OCI-LY1 (cell line): ENCODE data around the gene DOCK4.

Experiments
- EZH2 ChIP-seq: fragments of 200-600 bp; sonication (generic), shearing (Covaris generic); IDR thresholded peaks from 2 replicates; pipeline ENCODE4 v1.8.0; 2017; ENCODE audit warnings: borderline replicate concordance, mixed run types, mild to moderate bottlenecking, antibody characterized with exemption, low read length, moderate library complexity, mixed read lengths
- TF ChIP-seq, protein P1 (sequence below): fragments of 200-600 bp; sonication (generic), shearing (Covaris generic); IDR thresholded peaks from 2 replicates; pipeline ENCODE4 v1.5.1; 2017; ENCODE audit warnings: mild to moderate bottlenecking, antibody characterized with exemption, low read length, moderate library complexity, mixed read lengths

DNA sequence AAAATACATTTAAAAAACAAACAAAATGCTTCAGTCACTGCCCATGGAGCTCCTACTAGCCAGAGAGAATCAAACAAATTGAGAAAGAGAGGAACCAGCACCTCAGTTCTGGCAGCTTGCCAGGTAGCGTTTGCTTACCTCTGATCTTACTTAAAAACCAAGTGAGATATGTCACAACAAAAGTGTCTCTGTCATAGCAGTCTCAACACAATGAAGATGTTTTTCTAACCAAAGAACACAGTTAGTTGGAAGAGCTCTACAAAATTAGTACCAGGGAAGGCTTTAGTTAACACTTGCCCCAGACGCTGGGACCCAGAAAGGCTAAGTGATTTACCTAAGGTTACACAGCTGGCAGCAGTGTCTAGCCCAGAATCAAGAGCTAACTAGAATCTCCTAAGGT lies 3.4 kb downstream of the DOCK4 start:
- TF ChIP-seq, protein P1, sequence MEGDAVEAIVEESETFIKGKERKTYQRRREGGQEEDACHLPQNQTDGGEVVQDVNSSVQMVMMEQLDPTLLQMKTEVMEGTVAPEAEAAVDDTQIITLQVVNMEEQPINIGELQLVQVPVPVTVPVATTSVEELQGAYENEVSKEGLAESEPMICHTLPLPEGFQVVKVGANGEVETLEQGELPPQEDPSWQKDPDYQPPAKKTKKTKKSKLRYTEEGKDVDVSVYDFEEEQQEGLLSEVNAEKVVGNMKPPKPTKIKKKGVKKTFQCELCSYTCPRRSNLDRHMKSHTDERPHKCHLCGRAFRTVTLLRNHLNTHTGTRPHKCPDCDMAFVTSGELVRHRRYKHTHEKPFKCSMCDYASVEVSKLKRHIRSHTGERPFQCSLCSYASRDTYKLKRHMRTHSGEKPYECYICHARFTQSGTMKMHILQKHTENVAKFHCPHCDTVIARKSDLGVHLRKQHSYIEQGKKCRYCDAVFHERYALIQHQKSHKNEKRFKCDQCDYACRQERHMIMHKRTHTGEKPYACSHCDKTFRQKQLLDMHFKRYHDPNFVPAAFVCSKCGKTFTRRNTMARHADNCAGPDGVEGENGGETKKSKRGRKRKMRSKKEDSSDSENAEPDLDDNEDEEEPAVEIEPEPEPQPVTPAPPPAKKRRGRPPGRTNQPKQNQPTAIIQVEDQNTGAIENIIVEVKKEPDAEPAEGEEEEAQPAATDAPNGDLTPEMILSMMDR, result no peak
- TF ChIP-seq EZH2, result no peak
